ENCODE measurements around the gene MBD3L2B.
"Not testable (repeated sequence)": the region's sequence is repeated elsewhere in the genome, so short reads cannot be mapped to it uniquely, and the experiment has no call there.

DNA sequence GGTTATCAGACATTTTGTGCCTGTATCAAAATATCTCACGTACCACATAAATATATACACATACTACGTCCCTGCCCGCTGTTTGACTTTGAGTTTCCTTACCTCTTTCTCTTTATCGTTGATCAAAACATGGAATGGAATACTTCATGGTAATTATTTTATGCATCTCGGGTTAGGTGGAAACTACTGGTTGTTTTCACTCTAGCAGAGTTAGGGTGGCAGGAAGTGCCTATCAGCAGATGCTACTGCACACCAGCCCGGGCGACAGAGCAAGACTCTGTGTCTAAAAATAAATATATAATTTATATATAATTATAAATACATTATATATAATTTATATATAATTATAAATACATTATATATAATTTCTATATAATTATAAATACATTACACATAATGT is 31.7 kb upstream of the MBD3L2B start:
- not testable (repeated sequence) for TF ChIP-seq CTCF, POLR2A (IDR thresholded peaks at IDR 0.05)
